NCI-H2227 (cell line): Measurements from ENCODE around the gene ZNF626.
"Not testable (repeated sequence)": the region's sequence is repeated elsewhere in the genome, so short reads cannot be mapped to it uniquely, and the experiment has no call there.

Experiments
- DNase-seq: peaks from one replicate; lab custom pipeline; 2025; ENCODE audit not compliant: unreplicated experiment; lab: John Stamatoyannopoulos, UW

ZNF626 gene

GRCh38 chr19:20661150-20661819, at the start of gene ZNF626:
Gene ZNF626, minus strand, starts transcription at chr19:20661571. Its CDS starts 125 bp downstream, at chr19:20661446.
- peak; percentile 88 for DNase-seq

DNA sequence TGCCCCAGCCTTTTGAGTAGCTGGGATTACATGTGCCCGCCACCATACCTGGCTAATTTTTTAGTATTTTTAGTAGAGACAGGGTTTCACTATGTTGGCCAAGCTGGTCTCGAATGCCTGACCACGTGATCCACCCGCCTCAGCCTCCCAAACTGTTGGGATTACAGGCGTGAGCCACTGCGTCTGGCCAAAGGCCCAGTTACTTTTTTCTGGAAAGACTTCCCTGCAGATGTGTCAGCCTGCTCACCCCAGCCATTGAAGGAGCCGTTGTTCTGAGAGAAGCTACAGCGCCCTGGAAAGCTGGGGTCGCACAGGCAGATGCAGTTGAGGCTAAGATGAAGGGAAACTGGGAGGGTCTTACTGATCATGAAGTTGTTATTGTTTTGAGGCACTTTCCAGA, 7.9 kb upstream of the ZNF626 start:
- no peak for DNase-seq

- DNase-seq, result no peak
These were observed 5.9 kb upstream of the ZNF626 start for GRCh38 chr19:20667281-20667680.

- peak; percentile 15 for DNase-seq
These were observed 3.8 kb upstream of the ZNF626 start for GRCh38 chr19:20664901-20665781.

- DNase-seq, result not testable (repeated sequence)
These were observed 3.1 kb upstream of the ZNF626 start for GRCh38 chr19:20664475-20664874.

GRCh38 chr19:20662421-20663105, 1.2 kb upstream of the ZNF626 start:
- DNase-seq, result no peak

DNA sequence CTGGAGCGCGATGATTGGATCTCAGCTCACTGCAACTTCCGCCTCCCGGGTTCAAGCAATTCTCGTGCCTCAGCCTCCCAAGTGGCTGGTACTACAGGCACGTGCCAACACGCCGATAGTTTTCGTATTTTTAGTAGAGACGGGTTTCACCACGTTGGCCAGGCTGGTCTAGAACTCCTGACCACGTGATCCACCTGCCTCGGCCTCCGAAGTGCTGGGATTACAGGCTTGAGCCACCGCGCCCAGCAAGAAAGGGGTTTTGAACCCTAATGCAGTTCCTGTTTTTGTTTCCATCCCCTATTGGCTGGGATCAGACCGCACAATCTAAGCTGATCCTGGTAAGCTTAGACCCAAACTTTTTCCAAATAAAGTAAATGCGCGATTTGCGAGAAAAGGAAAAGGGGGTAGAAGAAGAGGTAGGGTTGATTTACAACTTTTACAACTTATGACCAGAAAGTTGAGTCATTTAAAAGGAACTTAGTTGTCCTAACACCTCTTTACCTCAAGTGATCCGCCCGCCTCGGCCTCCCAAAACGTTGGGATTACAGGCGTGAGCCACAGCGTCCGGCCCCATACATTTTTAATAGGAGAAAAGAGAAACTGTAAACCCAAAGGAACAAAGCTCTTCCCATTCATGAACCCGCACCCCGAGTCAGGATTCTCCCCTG, 764 bp downstream of the ZNF626 start:
- no peak for DNase-seq

DNA sequence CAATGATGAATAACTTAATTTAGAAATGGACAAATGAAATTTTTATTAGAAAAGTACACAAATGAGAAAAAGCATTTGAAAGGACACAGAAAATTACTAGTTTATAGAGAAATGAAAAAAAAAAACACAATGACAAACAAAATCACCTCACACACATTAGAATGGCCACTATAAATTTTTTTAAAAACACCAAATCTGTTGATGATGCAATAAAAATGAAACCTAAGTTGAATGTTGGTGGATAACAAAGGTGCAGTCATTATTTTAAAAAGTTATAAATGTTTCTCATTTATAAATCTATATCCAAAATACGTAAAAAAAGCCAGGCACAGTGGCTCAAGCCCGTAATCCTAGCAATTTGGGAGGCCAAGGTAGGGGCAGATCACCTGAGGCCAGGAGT, 20.8 kb downstream of the ZNF626 start:
- DNase-seq, result no peak

DNA sequence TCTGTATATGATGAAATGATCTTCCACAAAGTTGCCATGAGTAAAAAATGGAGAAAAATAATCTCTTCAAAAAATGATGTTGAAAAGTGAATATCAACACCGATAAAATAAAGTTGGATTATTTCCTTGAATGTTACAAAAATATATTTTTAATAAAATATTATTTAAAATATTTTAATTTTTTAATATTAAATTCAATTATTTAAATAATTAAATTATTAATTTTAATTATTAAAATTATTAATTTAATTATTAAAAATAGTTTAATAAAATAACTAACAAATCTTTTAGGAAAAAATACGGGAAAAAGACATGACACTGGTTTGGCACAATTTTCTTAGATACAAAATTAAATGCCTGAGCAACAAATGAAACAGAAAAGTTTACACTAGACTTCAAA, 21.3 kb downstream of the ZNF626 start:
- DNase-seq, result no peak

DNA sequence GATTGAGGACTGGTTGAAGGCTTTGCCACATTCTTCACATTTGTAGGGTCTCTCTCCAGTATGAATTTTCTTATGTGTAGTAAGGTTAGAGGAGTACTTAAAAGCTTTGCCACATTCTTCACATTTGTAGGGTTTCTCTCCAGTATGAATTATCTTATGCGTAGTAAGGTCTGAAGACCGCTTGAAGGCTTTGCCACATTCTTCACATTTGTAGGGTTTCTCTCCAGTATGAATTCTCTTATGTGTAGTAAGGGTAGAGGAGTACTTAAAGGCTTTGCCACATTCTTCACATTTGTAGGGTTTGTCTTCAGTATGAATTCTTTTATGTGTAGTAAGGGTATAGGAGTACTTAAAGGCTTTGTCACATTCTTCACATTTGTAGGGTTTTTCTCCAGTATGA, 36.8 kb downstream of the ZNF626 start:
- DNase-seq, result not testable (repeated sequence)

- no peak for DNase-seq
These were observed 45.3 kb downstream of the ZNF626 start for GRCh38 chr19:20616071-20616470.

- DNase-seq, result not testable (repeated sequence)
These were observed 46.4 kb downstream of the ZNF626 start for GRCh38 chr19:20614971-20615370.

GRCh38 chr19:20612711-20613316, 48.6 kb downstream of the ZNF626 start:
- no peak for DNase-seq

DNA sequence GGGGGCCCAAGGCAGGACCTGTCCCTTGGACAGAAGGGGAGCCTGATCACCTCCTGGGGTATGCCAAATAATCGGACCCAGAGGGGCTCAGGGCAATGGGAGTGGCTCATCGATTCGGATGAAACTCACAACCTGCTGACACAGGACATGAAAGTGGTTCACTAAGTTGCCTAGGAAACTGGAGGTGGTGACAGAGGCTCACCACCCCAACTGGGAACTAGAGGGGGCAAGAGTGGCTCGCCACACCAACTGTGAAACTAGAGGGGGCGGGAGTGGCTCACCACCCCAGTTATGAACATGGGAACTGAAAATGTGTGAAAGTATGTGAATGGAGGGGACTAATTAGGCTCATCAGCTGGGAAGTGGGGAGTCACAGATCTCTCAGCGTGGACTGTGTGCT, 49.5 kb downstream of the ZNF626 start:
- DNase-seq, result no peak

GRCh38 chr19:20607943-20608342, 53.4 kb downstream of the ZNF626 start:
- no peak for DNase-seq
